Measurements from ENCODE around the gene MCFD2.
"Not testable (repeated sequence)": the region's sequence is repeated elsewhere in the genome, so short reads cannot be mapped to it uniquely, and the experiment has no call there.

The MCFD2 gene

DNA sequence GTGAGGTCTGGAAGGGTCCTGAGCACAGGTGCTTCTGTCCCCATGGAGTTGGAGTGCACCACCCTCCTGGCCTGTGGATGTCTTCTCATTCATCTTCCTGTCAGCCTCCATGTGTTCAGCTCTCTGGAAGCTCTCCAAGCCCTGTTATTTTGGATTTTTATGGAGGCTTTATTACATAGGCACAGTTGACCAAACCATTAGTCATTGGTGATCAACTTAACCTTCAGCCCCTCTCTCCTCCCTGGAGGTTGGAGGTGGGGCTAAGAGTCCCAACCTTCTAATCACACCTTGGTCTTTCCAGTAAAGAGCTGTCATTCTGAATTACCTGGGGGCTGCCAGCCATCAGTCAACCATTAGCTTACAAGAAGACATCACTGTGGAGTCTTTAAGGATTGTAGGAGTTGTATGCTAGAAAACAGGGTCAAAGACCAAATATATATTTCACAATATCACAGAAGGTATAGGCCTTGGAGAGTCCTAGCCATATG is 7.5 kb upstream of the MCFD2 start:
- Mint-ChIP-seq H3K9me3 (peaks cover 14% of the 10 kb centered on the region), H3K36me3 (ENCODE audit: low read depth) (peaks cover 20% of the 10 kb centered on the region), H3K27me3 (no peaks in the 10 kb centered on the region), H3K4me1 (ENCODE audit: low read depth) (peaks cover 39% of the 10 kb centered on the region), H3K27ac (no peak overlapping the region), H3K4me3 (no peak overlapping the region)
- DNase-seq, result no peak

GRCh38 chr2:46922606-46923005 is 7.0 kb upstream of the MCFD2 start:
- H3K27ac Mint-ChIP-seq, result no peak overlapping the region
- peaks cover 44% of the 10 kb centered on the region for H3K4me1 Mint-ChIP-seq (ENCODE audit: low read depth)
- H3K4me3 Mint-ChIP-seq, result no peak overlapping the region
- H3K36me3 Mint-ChIP-seq (ENCODE audit: low read depth), result peaks cover 19% of the 10 kb centered on the region
- DNase-seq, result no peak
- H3K27me3 Mint-ChIP-seq, result no peaks in the 10 kb centered on the region
- peaks cover 14% of the 10 kb centered on the region for H3K9me3 Mint-ChIP-seq

GRCh38 chr2:46921676-46922448 is 6.3 kb upstream of the MCFD2 start:
- no peak for DNase-seq
- H3K4me1 Mint-ChIP-seq (ENCODE audit: low read depth), result peaks cover 52% of the 10 kb centered on the region
- H3K4me3 Mint-ChIP-seq, result no peak overlapping the region
- peaks cover 12% of the 10 kb centered on the region for H3K9me3 Mint-ChIP-seq
- H3K27ac Mint-ChIP-seq, result no peak overlapping the region
- H3K27me3 Mint-ChIP-seq, result no peaks in the 10 kb centered on the region
- H3K36me3 Mint-ChIP-seq (ENCODE audit: low read depth), result peaks cover 14% of the 10 kb centered on the region

DNA sequence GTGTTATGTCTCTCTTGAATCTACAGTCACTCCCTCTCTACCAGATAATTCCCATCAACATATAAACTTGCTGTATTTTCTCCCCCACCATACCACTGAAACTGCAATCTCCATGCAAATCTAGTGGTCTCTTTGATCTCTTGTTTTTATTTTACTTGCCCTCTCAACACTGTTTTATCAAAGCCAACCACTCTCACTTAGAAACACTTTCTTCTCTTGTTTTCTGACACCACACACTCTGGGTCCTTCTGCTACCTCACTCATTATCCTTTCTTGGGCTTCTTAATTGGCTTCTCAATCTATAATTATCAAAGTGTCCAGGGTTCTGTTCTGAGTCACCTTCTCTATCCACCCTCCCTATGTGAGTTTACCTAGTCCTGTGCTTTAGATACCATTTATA is 2.0 kb upstream of the MCFD2 start:
- H3K9me3 Mint-ChIP-seq, result no peaks in the 10 kb centered on the region
- peaks cover 32% of the 10 kb centered on the region for H3K36me3 Mint-ChIP-seq (ENCODE audit: low read depth)
- H3K4me3 Mint-ChIP-seq, result peak overlapping the region; percentile 92
- peak overlapping the region; percentile 4 for H3K27ac Mint-ChIP-seq
- peaks cover 61% of the 10 kb centered on the region for H3K4me1 Mint-ChIP-seq (ENCODE audit: low read depth)
- H3K27me3 Mint-ChIP-seq, result no peaks in the 10 kb centered on the region
- no peak for DNase-seq

- Mint-ChIP-seq H3K9me3 (no peaks in the 10 kb centered on the region), H3K27ac (peak overlapping the region; percentile 95), H3K36me3 (ENCODE audit: low read depth) (peaks cover 47% of the 10 kb centered on the region), H3K27me3 (no peaks in the 10 kb centered on the region), H3K4me3 (peak overlapping the region; percentile 92), H3K4me1 (ENCODE audit: low read depth) (peaks cover 50% of the 10 kb centered on the region)
- peak; percentile 91 for DNase-seq
These were observed 415 bp upstream of the MCFD2 start for GRCh38 chr2:46915811-46916630.

DNA sequence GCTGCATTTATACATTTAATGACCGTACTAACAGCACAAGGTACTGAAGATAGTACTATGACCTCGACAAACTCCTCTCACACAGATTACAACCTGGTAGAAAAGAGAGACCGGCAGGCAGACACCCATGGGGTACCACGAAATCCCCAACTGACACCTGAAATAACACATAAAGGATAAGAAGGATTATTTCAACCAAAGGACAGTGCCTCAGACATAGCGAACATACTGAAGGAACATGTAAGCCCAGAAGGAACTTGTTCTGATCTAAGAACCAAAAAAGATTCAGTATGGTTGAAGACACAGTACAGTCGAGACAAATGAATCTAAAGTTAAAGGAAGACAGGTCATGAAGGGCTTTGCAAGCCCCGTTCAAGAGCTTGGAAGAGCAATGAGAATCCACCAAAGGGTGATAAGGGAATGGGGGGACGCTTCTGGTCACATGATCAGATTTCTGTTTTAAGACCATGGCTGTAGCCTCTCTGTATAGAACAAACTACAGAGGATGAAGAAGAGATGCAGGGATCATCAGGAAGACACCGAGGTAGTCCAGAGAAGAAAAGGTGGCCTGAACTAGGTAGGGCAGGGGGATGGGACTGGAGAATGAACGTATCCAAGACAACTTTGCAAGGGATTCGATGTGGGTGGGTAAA is 902 bp downstream of the MCFD2 start:
- H3K36me3 Mint-ChIP-seq (ENCODE audit: low read depth), result peaks cover 59% of the 10 kb centered on the region
- H3K27ac Mint-ChIP-seq, result peak overlapping the region; percentile 89
- peaks cover 59% of the 10 kb centered on the region for H3K4me1 Mint-ChIP-seq (ENCODE audit: low read depth)
- H3K9me3 Mint-ChIP-seq, result no peaks in the 10 kb centered on the region
- DNase-seq, result no peak
- H3K27me3 Mint-ChIP-seq, result no peaks in the 10 kb centered on the region
- peak overlapping the region; percentile 92 for H3K4me3 Mint-ChIP-seq

GRCh38 chr2:46913471-46914381 is 1.9 kb downstream of the MCFD2 start:
- no peak for DNase-seq
- Mint-ChIP-seq H3K4me1 (ENCODE audit: low read depth) (peaks cover 66% of the 10 kb centered on the region), H3K36me3 (ENCODE audit: low read depth) (peaks cover 69% of the 10 kb centered on the region), H3K9me3 (no peaks in the 10 kb centered on the region), H3K4me3 (peak overlapping the region; percentile 92), H3K27ac (peak overlapping the region; percentile 89), H3K27me3 (no peaks in the 10 kb centered on the region)

DNA sequence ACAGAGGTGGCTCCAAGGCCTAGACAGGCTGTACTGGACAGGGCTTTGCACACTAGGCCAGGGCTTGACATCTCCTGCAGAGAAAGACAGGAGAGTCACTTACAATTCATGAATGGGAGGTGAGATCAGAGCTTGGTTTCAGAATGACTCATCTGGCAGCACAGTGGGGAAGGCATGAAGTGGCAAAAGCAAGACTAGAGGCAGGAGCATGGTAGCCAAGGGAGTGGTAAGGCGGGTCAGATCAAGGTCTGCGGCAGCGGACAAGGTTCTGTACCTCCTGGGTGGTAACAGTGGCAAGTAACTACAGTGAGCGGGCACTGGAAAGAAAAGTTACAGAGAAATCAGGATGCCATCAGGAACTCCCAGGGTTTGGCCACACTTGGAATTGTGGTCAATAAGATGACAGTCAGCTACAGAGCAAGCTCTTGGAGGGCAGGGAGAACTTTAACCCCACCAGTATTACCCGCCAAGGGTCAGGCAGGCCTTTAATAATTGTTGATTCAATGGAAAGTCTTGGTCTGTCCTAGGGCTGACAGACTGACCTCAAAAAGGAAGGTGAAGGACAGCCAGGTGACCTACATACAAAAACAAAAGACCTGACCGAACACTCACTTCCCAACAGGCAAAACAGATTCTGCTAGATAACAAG is 5.7 kb downstream of the MCFD2 start:
- DNase-seq, result peak; percentile 48
- H3K4me1 Mint-ChIP-seq (ENCODE audit: low read depth), result peaks cover 48% of the 10 kb centered on the region
- H3K4me3 Mint-ChIP-seq, result no peak overlapping the region
- H3K36me3 Mint-ChIP-seq (ENCODE audit: low read depth), result peaks cover 96% of the 10 kb centered on the region
- H3K9me3 Mint-ChIP-seq, result no peaks in the 10 kb centered on the region
- peak overlapping the region; percentile 71 for H3K27ac Mint-ChIP-seq
- no peaks in the 10 kb centered on the region for H3K27me3 Mint-ChIP-seq

- Mint-ChIP-seq H3K9me3 (no peaks in the 10 kb centered on the region), H3K4me1 (ENCODE audit: low read depth) (peaks cover 40% of the 10 kb centered on the region), H3K4me3 (no peak overlapping the region), H3K27ac (no peak overlapping the region), H3K27me3 (no peaks in the 10 kb centered on the region), H3K36me3 (ENCODE audit: low read depth) (peaks cover 96% of the 10 kb centered on the region)
- DNase-seq, result no peak
These were observed 6.5 kb downstream of the MCFD2 start for GRCh38 chr2:46909150-46909549.

DNA sequence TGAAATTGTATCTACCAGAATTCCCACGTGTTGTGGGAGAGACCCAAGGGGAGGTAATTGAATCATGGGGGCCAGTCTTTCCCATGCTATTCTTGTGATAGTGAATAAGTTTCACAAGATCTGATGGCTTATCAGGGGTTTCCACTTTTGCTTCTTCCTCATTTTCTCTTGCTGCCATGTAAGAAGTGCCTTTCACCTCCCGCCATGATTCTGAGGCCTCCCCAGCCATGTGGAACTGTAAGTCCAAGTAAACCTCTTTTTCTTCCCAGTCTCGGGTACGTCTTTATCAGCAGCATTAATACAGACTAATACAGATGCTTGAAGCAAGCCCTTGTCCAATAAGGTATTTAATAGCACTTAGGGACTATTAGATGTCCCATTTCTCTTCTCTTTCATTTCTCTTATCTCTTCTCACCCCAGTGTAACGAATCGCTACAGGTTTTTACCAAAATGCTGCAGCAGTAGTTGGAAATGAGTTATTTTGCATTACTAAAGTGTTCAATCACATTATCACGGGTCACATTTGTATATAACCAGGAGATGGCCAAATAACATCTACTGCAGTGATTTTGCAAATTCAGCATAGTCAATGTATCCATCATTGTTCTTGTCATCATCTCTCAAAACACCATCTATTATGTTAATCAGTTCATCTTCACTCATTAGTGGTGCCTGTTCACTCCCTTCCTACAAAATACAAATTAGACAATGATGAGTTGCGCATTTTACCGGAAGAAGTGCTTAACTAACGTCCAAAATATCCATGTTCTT is 10.5 kb downstream of the MCFD2 start:
- H3K27ac Mint-ChIP-seq, H3K4me3 Mint-ChIP-seq, H3K9me3 Mint-ChIP-seq, DNase-seq, H3K27me3 Mint-ChIP-seq: not testable (repeated sequence)
- Mint-ChIP-seq H3K4me1 (ENCODE audit: low read depth) (peaks cover 17% of the 10 kb centered on the region), H3K36me3 (ENCODE audit: low read depth) (peaks cover 74% of the 10 kb centered on the region)

DNA sequence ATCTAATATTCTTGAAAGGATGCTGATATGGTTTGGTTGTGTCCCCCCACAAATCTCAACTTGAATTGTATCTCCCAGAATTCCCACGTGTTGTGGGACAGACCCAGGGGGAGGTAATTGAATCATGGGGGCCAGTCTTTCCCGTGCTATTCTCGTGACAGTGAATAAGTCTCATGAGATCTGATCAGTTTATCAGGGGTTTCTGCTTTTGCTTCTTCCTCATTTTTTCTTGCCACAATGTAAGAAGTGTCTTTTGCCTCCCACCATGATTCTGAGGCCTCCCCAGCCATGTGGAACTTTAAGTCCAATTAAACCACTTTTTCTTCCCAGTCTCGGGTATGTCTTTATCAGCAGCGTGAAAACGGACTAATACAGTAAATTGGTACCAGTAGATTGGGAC is 12.6 kb downstream of the MCFD2 start:
- H3K9me3 Mint-ChIP-seq; H3K4me3 Mint-ChIP-seq; H3K27me3 Mint-ChIP-seq; DNase-seq; H3K27ac Mint-ChIP-seq; H3K4me1 Mint-ChIP-seq (ENCODE audit: low read depth): not testable (repeated sequence)
- peaks cover 53% of the 10 kb centered on the region for H3K36me3 Mint-ChIP-seq (ENCODE audit: low read depth)

DNA sequence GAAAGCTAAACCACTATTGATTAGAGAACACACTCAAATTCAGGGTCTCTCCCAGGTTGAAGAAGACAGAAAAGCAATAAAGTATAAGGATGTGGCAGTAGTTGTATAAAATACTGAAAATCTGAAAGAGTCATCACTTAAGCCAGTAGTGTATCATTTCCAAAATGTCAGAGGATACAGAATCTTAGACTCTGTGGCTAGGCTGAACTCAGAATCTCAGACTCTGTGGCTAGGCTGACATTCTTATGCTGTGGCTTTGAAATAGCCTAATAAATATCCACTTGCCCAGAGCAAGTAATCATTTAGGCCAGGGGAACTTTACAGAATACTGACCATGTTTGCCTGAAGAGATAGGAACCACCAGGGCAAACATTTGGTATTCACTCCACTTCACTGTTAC is 13.1 kb downstream of the MCFD2 start:
- Mint-ChIP-seq H3K36me3 (ENCODE audit: low read depth) (peaks cover 48% of the 10 kb centered on the region), H3K9me3 (no peaks in the 10 kb centered on the region), H3K27ac (no peak overlapping the region), H3K4me1 (ENCODE audit: low read depth) (no peaks in the 10 kb centered on the region), H3K4me3 (no peak overlapping the region), H3K27me3 (no peaks in the 10 kb centered on the region)
- DNase-seq, result no peak

DNA sequence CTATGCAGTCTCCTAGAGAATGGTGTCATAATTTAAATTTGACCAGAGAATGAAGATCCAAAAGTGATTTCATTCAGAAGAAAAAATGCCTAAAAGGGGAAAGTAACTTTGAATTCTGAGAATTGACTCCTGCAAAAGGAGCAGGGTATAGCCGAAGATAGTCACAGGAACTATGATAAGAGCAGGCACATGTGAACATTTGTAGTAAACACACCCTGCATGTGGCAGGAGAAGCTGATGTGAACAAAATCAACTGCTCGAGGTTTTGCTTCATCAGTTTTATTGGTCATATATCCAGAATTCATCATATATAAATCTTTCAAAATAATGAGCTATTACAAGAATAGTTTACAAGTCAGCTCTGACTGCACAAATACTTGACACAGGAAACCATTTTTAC is 14.0 kb downstream of the MCFD2 start:
- no peaks in the 10 kb centered on the region for H3K4me1 Mint-ChIP-seq (ENCODE audit: low read depth)
- no peaks in the 10 kb centered on the region for H3K9me3 Mint-ChIP-seq
- peaks cover 39% of the 10 kb centered on the region for H3K36me3 Mint-ChIP-seq (ENCODE audit: low read depth)
- no peak overlapping the region for H3K27ac Mint-ChIP-seq
- H3K27me3 Mint-ChIP-seq, result no peaks in the 10 kb centered on the region
- no peak overlapping the region for H3K4me3 Mint-ChIP-seq
- DNase-seq, result no peak

Measured in activated T-cell treated with anti-CD3 and anti-CD28 coated beads, Interleukin-2, amount 50 U/mL, for 24 hours (primary cell).